GM12874 (cell line): ENCODE measurements around the gene SRSF3.
A peak's percentile ranks its signal among the peaks of the same experiment; 100 is the strongest.

Experiments used
- TF ChIP-seq, protein P1 (sequence below): IDR thresholded peaks from 2 replicates; pipeline ENCODE4 v1.5.1; 2011; ENCODE audit warnings: low read depth, mild to moderate bottlenecking, control low read depth, low read length, moderate library complexity; ENCODE audit not compliant: insufficient read depth

SRSF3 gene

DNA sequence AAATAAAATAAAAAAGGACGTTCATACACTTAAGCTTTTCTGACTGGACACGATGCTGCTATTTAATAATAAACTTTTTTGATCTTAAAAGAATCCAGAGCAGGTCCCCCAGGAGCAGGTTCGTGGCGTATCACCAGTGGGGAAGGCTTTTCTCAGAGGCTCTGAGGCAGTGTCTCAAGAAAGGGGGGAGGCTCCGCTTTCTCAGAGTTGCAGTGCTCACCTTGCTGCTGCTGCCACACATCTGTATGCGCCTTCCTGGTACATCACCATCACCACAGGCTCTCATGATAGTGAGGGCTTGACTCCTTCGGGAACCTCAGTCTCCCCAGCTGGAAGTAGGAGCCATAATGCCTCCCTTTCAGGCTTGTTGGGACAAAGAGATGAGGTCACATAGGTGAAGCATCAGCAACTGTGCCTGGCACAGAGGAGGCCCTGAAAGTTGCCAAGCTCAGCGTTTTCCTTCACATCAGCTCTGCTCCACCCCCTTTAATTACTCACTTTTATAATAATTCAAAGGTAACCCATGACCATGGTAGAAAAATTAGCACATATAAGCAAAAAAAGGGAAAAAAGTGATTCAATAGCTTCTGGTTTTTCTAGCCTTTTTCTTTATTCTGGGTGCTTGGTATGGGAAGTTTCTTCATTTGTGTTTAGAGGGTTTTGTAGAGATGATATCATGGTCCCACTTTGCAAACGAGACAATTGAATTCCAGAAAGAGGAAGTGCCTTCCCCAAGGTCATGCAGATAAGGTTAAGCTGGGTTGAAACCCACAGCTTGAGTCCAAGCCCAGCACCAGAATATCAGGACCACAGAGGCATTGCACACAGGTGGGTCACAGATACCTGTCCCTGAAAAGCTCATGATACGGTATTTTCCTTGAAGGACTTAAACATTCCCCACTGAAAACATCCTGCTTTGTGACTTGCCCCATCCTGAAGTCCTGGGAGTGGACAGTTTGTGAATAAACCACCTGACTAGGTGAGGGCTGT is 24.5 kb downstream of the SRSF3 start:
- TF ChIP-seq, protein P1, sequence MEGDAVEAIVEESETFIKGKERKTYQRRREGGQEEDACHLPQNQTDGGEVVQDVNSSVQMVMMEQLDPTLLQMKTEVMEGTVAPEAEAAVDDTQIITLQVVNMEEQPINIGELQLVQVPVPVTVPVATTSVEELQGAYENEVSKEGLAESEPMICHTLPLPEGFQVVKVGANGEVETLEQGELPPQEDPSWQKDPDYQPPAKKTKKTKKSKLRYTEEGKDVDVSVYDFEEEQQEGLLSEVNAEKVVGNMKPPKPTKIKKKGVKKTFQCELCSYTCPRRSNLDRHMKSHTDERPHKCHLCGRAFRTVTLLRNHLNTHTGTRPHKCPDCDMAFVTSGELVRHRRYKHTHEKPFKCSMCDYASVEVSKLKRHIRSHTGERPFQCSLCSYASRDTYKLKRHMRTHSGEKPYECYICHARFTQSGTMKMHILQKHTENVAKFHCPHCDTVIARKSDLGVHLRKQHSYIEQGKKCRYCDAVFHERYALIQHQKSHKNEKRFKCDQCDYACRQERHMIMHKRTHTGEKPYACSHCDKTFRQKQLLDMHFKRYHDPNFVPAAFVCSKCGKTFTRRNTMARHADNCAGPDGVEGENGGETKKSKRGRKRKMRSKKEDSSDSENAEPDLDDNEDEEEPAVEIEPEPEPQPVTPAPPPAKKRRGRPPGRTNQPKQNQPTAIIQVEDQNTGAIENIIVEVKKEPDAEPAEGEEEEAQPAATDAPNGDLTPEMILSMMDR = no peak

DNA sequence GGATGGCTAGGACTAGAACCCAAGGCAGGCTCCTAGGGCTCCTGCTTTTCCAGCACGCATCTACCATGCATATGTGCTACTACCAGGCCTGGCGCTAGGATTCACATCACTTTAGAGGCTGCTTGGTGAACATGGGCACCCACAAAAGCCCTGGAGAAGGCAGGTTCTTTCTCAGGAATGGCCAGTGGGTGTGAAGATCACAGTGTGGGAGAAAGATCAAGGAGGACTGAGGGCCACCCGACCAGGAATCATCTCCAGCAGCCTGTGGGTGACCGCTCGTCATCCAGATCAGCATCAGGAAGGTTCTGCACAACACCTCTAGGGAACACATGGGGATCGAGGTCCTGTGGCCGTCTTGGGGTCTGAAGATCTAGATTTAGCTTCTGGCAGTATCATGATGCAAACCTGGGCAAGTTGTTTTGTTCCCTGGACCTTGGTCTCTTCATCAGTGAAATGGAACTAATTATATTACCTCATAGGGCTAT is 27.3 kb downstream of the SRSF3 start:
- TF ChIP-seq, protein P1 = no peak

- TF ChIP-seq, protein P1 = no peak
Observed at GRCh38 chr6:36622901-36623546, 28.9 kb downstream of the SRSF3 start.

GRCh38 chr6:36623547-36624459 is 29.6 kb downstream of the SRSF3 start:
- TF ChIP-seq, protein P1 = peak; percentile 90

- TF ChIP-seq, protein P1 = no peak
Observed at GRCh38 chr6:36624461-36625157, 30.4 kb downstream of the SRSF3 start.

DNA sequence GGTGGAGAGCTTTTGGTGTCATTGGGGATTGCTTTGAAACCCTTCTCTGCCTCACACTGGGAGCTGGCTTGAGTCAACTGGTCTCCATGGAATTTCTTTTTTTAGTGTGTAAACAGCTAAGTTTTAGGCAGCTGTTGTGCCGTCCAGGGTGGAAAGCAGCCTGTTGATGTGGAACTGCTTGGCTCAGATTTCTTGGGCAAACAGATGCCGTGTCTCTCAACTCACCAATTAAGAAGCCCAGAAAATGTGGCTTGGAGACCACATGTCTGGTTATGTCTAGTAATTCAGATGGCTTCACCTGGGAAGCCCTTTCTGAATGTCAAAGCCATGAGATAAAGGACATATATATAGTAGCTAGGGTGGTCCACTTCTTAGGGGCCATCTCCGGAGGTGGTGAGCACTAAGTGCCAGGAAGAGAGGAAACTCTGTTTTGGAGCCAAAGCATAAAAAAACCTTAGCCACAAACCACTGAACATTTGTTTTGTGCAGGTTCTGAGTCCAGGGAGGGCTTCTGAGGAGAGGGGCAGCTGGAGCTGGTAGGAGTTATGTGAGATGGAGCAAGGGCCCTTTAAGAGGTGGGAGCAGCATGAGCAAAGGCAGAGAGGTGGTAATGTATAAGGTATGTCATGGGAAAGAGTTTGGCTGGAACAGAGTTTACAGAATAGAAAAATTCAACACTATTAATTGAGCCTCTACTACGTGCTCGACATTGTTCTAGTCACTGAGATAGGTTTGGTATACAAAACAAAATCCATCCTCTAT is 31.2 kb downstream of the SRSF3 start:
- TF ChIP-seq, protein P1 = no peak
